ENCODE data around the gene EPS15.

DNA sequence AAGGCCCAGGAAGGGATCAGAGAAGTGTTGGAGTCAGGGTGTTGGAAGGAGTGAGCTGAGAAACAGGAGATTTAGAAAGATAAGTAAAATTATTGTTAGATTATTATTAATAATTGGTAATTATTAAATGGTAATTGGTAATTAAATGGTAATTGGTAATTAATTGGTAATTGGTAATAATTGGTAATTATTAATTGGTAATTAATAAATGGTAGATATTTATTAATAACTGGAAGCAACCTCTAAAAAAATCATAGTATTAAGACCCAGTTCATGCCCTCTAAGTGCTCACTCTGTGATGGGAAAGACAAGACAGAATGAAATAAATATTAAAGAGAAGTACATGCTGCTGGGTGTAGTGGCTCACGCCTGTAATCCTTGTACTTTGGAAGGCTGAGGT lies 13.8 kb upstream of the EPS15 start:
- TF ChIP-seq, protein P1, sequence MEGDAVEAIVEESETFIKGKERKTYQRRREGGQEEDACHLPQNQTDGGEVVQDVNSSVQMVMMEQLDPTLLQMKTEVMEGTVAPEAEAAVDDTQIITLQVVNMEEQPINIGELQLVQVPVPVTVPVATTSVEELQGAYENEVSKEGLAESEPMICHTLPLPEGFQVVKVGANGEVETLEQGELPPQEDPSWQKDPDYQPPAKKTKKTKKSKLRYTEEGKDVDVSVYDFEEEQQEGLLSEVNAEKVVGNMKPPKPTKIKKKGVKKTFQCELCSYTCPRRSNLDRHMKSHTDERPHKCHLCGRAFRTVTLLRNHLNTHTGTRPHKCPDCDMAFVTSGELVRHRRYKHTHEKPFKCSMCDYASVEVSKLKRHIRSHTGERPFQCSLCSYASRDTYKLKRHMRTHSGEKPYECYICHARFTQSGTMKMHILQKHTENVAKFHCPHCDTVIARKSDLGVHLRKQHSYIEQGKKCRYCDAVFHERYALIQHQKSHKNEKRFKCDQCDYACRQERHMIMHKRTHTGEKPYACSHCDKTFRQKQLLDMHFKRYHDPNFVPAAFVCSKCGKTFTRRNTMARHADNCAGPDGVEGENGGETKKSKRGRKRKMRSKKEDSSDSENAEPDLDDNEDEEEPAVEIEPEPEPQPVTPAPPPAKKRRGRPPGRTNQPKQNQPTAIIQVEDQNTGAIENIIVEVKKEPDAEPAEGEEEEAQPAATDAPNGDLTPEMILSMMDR (IDR thresholded peaks at IDR 0.05) = no peak
- TF ChIP-seq POLR2A (IDR thresholded peaks at IDR 0.05; ENCODE audit: low read depth) (no peak), POLR2AphosphoS5 (IDR thresholded peaks at IDR 0.05) (no peak)
